ENCODE measurements around the gene KRTAP3-3. TPM values are rescaled to one million over a fixed set of nuclear protein-coding genes. Genes with fewer than 3 reads are reported as not detected.
"Not testable (repeated sequence)": the region's sequence is repeated elsewhere in the genome, so short reads cannot be mapped to it uniquely, and the experiment has no call there.

Gene KRTAP3-3
- total RNA-seq, 1 donor from 2014 or later = not detected

- DNase-seq (ENCODE audit: low read depth in 2 of 2) = no peak
Observed at GRCh38 chr17:41004397-41004796, 10.4 kb upstream of the KRTAP3-3 start.

DNA sequence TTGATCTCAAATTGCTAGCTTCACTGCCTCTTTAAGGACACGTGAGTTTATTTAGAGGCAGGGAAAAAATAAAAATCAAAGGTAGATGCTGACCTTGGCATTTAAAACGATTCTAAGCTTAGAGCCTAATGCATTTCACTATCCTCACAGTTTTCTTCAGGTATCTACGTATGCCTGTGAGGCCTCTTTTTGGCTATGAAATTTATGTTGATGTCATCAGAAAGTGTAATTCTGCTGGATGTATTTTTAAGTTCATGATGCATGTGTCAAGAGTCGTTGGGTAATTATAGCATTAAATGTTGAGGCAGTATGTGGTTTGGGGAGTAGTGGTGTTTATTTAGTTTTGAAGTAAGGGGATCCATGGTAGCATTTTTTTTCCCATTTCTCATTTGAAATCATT lies 10.0 kb upstream of the KRTAP3-3 start:
- no peak for DNase-seq (ENCODE audit: low read depth in 2 of 2)

GRCh38 chr17:41002814-41003213 lies 8.8 kb upstream of the KRTAP3-3 start:
- DNase-seq (ENCODE audit: low read depth in 2 of 2) = no peak

GRCh38 chr17:41001795-41002194 lies 7.8 kb upstream of the KRTAP3-3 start:
- DNase-seq (ENCODE audit: low read depth in 2 of 2) = no peak

DNA sequence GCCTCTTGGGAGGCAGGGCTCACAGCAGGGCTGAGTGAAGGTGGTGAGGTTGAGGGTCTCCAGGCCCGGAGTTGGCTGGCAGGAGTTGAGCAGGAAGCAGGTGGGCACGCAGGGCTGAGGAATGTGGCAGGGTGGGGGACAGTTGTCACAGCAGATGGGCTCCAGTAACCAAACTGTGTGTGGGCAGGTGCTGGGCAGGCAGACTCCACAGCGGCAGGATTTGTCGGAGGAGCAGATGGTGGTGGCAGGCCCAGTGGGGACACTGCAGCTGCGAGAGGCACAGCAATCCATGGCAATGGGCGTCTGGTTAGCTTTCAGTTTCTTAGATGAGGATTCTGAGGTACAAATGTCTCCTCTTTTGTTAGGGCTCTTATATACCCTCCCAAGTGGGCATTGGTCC lies 5.6 kb upstream of the KRTAP3-3 start, which contains the start of gene KRTAP3-2:
Gene KRTAP3-2, minus strand, starts transcription at position 344 of the 400 bp plus-strand sequence. Its CDS starts 53 bp downstream, at position 291.
- not testable (repeated sequence) for DNase-seq (ENCODE audit: low read depth in 2 of 2)

DNA sequence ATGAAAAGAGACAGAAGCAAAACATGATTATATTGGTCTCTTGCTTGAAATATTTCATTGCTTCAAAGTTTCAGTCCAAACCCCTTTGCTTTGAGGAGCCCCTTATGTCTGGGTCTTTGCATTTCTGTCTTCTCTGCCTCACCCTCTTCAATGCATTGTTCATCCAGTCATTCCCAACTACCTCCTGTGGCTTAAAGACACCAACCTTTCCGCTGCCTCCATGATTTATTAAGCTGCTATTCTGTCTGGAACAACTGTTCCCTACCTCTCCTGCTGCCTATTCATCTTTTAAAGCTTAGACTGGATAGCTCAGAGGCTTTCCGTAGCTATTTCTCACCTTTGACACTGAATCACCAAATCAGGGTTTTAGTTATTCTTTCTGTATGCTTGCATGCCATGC lies 3.4 kb upstream of the KRTAP3-3 start:
- DNase-seq (ENCODE audit: low read depth in 2 of 2) = no peak

DNA sequence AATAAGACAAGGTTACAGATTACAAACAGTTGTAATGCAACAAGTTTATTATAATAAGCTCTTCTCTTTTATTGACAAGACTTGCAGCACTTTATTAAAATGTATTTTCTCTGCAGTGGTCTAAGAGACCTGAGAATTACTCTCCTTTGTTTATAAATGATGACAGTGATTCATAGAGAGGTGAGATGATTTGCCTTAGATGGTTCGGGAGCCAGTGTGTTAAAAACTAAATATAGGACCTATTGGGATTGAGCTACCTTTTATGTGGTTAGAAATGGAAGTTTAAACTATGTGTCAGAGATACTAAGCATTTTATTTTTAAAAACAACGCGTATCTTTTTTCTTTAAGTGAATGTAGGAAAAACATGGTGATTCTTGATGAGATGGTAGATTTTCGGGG lies 2.9 kb upstream of the KRTAP3-3 start:
- no peak for DNase-seq (ENCODE audit: low read depth in 2 of 2)

- no peak for DNase-seq (ENCODE audit: low read depth in 2 of 2)
Observed at GRCh38 chr17:40995116-40995515, 1.2 kb upstream of the KRTAP3-3 start.

DNA sequence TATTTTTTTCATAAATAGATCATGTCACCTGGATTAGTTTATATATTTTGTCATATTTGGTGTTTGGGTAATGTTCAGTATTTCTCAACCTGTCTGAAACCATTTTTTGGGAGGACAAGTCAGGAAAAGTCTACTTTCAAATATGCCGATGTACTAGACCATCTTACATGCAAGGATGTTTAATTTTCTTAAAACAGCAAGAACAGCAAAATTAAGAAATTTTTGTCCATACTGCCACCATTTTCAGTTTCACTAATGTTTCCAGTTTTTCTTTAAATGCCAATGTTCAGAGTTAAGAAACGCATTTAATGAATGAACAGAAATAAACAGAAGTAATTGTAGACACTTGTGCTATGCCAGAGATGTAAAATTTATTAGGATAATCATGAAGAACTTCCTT lies 880 bp downstream of the KRTAP3-3 start:
- no peak for DNase-seq (ENCODE audit: low read depth in 2 of 2)

DNA sequence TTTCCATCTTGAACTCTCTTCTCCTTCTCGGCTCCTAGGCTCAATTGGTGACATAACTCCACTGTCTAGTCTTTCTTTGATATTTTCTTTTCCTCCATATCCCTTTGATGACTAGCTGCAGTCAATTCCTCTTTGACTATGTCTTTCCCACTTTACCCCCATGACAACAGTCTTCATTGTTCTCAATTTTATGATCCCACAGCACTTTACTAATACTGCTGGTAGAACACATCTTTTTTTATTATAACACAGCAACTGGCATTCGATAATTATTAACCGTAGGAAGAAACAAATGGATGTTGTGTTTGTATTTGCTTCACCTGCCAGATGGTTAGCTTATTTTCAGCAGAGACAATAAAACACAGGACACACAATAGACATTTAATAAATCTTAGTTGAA lies 1.3 kb downstream of the KRTAP3-3 start:
- no peak for DNase-seq (ENCODE audit: low read depth in 2 of 2)

DNA sequence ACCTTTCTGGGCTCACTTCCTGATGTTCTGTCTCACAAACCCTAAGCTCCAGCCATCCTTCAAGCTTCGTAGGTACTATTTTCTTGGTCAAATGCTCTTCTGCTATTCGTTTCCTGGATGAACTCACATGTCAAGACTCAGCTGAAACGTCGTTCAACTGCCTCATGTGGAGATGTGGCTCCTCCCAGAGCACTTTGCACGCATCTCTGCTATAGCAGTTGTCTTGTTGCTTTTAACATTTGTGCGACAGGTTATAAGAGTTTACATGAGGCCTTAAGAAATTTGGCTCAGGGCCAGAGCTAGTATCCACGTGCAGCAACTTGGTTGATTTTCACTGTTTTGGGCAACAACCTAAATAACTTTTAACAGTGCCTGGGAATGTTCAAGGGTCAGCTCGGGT lies 7.0 kb downstream of the KRTAP3-3 start:
- no peak for DNase-seq (ENCODE audit: low read depth in 2 of 2)

GRCh38 chr17:40984226-40984625 lies 9.7 kb downstream of the KRTAP3-3 start, which contains the start of gene KRT40:
Gene KRT40, minus strand, starts transcription at chr17:40984326. Its CDS starts 53 bp downstream, at chr17:40984273.
- DNase-seq (ENCODE audit: low read depth in 2 of 2) = no peak

DNA sequence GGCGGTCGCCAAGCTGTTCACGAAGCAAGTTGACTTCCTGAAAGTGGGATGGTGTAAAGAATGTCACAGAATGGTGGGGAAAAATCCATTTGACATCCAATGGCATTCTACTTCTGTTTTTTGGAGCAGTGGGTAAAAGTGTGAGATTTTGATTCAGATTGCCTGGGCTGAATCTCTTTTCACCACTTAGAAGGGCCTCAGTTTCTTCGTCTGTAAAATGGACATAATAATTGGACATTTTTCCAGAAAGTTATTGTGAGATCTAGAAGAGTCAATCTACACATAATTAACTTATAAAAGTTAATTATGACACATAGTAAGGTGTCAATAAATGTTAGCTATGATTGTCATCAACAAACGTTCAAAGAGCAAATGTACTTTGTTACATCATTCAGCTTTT lies 12.8 kb downstream of the KRTAP3-3 start:
- no peak for DNase-seq (ENCODE audit: low read depth in 2 of 2)

DNA sequence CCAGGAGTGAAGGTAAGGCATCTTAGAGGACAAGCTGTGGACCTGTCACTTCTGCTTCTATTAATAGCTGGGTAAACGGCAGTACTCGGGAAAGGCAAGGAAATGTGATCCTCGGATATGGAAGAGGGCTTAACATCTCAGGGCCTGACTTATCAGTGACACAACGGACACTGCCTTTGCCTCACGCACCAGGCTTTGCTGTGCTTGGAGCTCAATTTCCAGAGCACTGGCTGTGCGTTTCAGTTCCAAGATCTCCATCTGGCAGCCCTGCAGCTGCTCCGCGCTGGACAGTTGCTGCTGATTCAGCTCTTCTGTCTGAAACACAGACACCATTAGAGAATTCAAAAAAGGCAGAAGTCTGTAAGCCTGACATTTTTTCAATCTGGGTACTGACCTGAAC lies 13.4 kb downstream of the KRTAP3-3 start:
- DNase-seq (ENCODE audit: low read depth in 2 of 2) = no peak

- no peak for DNase-seq (ENCODE audit: low read depth in 2 of 2)
Observed at GRCh38 chr17:40980117-40980516, 13.8 kb downstream of the KRTAP3-3 start.

DNA sequence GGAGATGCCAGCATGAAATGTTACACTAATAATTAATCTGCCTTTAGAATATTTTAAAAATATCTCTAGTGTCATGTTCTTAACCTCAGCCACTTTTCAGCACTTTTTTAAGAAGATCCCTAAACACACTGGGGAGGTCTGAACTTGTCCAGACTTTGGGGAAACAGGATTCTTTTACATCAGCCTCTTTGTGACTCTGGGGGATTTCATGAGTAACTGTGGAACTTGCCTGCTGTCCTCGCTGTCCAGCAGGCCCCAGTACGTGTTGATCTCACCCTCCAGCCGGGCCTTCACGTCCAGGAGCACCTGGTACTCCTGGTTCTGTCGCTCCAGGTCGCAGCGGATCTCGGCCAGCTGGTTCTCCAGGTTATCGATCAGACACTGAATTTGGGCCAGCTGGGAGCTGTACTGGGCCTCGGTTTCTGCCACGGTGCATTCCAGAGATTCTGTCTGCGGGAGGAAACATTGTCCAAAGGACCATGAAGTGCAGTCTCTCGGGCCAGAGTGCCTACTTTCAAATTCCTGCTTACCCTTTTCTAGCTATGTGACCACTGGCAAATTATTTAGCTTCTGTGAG lies 15.3 kb downstream of the KRTAP3-3 start:
- DNase-seq (ENCODE audit: low read depth in 2 of 2) = no peak

GRCh38 chr17:40975516-40975915 lies 18.4 kb downstream of the KRTAP3-3 start:
- DNase-seq (ENCODE audit: low read depth in 2 of 2) = no peak

DNA sequence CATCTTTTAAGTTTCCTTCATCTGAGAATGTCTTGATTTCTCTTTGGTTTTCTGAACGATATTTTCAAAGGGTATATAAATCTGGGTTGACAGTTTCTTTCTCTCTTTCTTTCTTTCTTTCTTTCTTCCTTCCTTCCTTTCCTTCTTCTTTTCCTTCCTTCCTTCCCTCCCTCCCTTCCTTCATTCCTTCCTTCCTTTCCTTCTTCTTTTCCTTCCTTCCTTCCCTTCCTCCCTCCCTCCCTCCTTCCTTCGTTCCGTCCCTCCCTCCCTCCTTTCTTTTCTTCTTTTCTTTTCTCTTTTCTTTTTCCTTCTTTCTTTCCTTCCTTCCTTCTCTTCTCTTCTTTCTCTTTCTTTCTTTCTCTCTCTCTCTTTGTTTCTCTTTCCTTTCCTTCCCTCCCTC lies 19.6 kb downstream of the KRTAP3-3 start:
- DNase-seq (ENCODE audit: low read depth in 2 of 2) = no peak

- no peak for DNase-seq (ENCODE audit: low read depth in 2 of 2)
Observed at GRCh38 chr17:40967582-40967981, 26.4 kb downstream of the KRTAP3-3 start.

GRCh38 chr17:40966848-40967247 lies 27.1 kb downstream of the KRTAP3-3 start, which contains the start of gene KRT39:
Gene KRT39, minus strand, starts transcription at chr17:40966948. Its CDS starts 92 bp downstream, at chr17:40966856.
- no peak for DNase-seq (ENCODE audit: low read depth in 2 of 2)

DNA sequence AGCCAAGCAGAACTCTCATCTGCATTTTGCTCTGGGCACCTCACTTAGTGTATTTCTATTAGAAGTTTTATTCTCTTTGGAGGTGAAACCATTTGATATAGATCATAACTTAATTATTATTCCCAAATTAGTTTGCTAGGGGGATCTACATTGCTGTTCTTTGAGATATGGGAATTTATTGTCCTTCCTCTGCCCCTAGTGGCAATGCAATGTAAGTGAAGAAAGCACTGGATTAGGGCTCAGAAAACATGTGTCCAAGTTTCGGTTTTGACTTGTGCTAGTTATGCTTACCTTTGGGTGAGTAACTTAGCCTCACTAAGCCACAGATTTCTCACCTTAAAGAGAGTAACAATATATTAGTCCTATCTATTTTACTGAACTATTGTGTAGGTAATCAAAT lies 30.1 kb downstream of the KRTAP3-3 start:
- DNase-seq (ENCODE audit: low read depth in 2 of 2) = peak; percentile 17 to 52

DNA sequence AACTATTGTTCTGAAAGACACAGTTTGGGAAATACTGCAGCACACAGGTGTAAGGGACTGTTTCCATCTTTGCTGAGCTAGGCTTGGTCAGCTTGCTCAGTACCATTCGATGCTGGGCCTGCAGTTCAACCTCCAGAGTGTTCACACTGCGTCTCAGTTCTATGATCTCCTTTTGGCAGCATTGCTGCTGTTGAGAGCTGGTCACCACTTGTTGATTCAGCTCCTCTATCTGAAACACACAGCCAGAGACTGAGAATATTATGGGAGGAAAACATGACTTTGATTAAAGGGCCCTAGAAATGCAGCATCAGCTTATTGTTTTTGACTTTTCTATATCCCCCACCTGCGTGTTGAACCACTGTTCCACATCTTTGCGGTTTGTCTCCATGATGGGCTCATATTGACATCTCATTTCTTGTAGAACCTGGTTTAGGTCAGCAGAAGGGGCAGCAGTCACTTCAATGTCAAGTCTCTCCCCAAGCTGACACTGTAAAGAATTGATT lies 31.9 kb downstream of the KRTAP3-3 start:
- no peak for DNase-seq (ENCODE audit: low read depth in 2 of 2)

DNA sequence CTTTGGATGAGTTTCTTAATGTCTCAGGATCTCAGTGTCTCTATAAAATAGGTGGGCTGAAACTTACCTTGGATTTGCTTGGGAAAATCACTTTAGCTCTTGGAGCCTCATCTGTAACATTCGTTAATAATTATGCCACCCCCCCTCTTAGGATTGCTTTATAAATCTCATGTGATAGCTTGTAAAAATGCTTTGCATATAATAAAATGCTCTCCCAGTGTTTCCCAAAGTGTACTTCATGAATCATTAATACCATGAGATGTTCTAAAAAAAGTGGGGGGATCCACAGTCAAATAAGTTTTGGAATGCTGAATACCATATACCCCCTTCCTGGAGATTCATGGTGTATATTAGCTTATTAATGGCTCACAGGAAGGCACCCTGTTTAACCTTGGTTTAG lies 32.4 kb downstream of the KRTAP3-3 start:
- no peak for DNase-seq (ENCODE audit: low read depth in 2 of 2)

GRCh38 chr17:40960144-40960543 lies 33.8 kb downstream of the KRTAP3-3 start:
- DNase-seq (ENCODE audit: low read depth in 2 of 2) = no peak
